ENCODE results near the gene ASTL.

Gene ASTL

DNA sequence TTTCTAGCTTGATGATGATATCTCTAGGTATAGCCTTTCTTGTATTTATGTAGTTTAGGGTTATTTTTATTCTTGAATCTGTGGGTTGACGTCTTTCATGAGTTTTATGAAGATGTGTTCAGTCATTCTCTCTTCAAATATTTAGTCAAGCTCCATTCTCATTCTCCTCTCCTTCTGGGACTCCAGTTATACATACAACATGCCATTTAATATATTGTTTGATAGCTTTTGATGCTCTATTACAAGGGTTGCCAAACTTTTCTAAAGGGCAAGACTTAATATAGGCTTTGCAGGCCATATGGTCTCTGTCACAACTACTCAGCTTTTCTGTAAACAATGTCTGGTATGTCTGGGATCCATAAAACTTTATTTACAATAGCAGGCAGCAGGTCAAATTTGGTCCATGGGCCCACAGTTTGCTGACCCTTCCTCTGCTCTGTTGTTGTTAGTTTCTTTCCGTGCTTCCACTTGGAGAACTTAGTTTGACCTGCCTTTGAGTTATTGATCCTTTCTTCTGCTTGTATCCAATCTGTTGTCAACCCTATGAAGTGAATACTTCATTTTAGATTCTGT is 63.0 kb downstream of the ASTL start:
- no peaks in the 10 kb centered on the region for H3K36me3 ChIP-seq (ENCODE audit: insufficient read depth)
- TF ChIP-seq, protein P1, sequence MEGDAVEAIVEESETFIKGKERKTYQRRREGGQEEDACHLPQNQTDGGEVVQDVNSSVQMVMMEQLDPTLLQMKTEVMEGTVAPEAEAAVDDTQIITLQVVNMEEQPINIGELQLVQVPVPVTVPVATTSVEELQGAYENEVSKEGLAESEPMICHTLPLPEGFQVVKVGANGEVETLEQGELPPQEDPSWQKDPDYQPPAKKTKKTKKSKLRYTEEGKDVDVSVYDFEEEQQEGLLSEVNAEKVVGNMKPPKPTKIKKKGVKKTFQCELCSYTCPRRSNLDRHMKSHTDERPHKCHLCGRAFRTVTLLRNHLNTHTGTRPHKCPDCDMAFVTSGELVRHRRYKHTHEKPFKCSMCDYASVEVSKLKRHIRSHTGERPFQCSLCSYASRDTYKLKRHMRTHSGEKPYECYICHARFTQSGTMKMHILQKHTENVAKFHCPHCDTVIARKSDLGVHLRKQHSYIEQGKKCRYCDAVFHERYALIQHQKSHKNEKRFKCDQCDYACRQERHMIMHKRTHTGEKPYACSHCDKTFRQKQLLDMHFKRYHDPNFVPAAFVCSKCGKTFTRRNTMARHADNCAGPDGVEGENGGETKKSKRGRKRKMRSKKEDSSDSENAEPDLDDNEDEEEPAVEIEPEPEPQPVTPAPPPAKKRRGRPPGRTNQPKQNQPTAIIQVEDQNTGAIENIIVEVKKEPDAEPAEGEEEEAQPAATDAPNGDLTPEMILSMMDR (conservative IDR thresholded peaks at IDR 0.05; ENCODE audit: low read depth, low read length), result no peak
- H4K20me1 ChIP-seq (ENCODE audit: insufficient read depth), result no peaks in the 10 kb centered on the region
- no peak overlapping the region for H3K27ac ChIP-seq
- no peak overlapping the region for H3K4me2 ChIP-seq
- no peaks in the 10 kb centered on the region for H3K4me1 ChIP-seq (ENCODE audit: low read depth, poor library complexity, severe bottlenecking)
- no peak overlapping the region for H3K9ac ChIP-seq
- H3K79me2 ChIP-seq (ENCODE audit: insufficient read depth, low read depth), result no peaks in the 10 kb centered on the region
- H3K27me3 ChIP-seq (ENCODE audit: insufficient read depth, low read depth), result no peaks in the 10 kb centered on the region
- H3K4me3 ChIP-seq (IDR thresholded peaks at IDR 0.05; ENCODE audit: insufficient read depth, low read depth, low read length), result no peak overlapping the region
- no peak overlapping the region for H2AFZ ChIP-seq (ENCODE audit: low read depth)

DNA sequence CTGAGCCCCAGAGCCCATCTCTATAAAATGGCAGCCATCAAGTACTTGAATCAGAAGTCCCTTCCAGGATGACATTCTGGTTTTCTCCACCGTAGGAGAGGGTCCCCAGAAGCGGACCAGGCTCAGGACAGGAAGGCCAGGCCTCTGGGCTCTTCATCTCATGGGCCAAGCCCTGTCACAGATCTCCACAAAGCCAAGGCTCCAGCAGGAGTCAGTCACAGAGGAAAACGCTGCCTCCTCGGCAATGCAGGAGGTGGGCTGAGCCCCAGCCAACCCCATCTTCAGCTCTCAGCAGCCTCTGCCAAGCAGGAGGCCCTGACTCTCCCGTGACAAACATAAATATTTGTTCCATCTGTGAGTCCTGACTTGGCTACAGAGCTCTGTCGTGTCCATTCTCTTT is 64.1 kb downstream of the ASTL start:
- Histone ChIP-seq H3K27me3 (ENCODE audit: insufficient read depth, low read depth) (no peaks in the 10 kb centered on the region), H3K4me3 (IDR thresholded peaks at IDR 0.05; ENCODE audit: insufficient read depth, low read depth, low read length) (no peak overlapping the region), H3K36me3 (ENCODE audit: insufficient read depth) (no peaks in the 10 kb centered on the region), H3K4me1 (ENCODE audit: low read depth, poor library complexity, severe bottlenecking) (no peaks in the 10 kb centered on the region), H3K79me2 (ENCODE audit: insufficient read depth, low read depth) (no peaks in the 10 kb centered on the region), H3K9ac (no peak overlapping the region), H3K4me2 (no peak overlapping the region), H2AFZ (ENCODE audit: low read depth) (no peak overlapping the region), H3K27ac (no peak overlapping the region), H4K20me1 (ENCODE audit: insufficient read depth) (no peaks in the 10 kb centered on the region)
- TF ChIP-seq, protein P1 (conservative IDR thresholded peaks at IDR 0.05; ENCODE audit: low read depth, low read length), result no peak

DNA sequence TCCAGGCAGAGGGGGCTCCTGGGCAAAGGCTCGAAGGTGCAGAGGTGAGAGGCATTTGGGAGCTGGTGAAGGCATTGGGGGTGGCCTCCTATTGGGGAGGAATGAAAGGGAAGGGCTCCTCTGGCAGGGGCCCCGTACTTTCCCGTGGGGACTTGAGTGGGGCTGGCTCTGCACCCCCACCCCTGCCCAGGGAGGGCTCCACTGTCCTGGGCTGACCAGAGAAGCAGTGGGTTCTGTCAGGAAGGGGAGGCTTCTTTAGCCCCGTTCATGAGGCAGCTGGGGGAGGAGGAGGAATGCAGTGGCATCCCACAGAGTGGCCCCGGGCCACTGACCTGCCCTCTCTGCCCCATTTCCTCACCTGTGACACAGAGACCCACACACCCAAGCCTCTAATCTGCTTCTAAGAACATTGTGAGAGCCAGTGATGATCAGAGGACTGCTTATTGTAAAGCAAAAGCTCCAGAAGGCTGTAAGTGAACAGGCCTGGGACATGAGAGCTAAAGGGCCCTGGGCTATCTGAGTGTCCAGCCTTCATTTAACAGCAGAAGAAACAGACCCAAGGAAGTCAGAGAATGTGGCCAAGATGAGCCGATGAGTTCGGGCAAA is 65.0 kb downstream of the ASTL start:
- no peaks in the 10 kb centered on the region for H3K27me3 ChIP-seq (ENCODE audit: insufficient read depth, low read depth)
- no peak overlapping the region for H2AFZ ChIP-seq (ENCODE audit: low read depth)
- no peaks in the 10 kb centered on the region for H3K4me1 ChIP-seq (ENCODE audit: low read depth, poor library complexity, severe bottlenecking)
- TF ChIP-seq, protein P1 (conservative IDR thresholded peaks at IDR 0.05; ENCODE audit: low read depth, low read length), result no peak
- H3K9ac ChIP-seq, result no peak overlapping the region
- H3K79me2 ChIP-seq (ENCODE audit: insufficient read depth, low read depth), result no peaks in the 10 kb centered on the region
- H3K4me3 ChIP-seq (IDR thresholded peaks at IDR 0.05; ENCODE audit: insufficient read depth, low read depth, low read length), result no peak overlapping the region
- no peaks in the 10 kb centered on the region for H3K36me3 ChIP-seq (ENCODE audit: insufficient read depth)
- no peaks in the 10 kb centered on the region for H4K20me1 ChIP-seq (ENCODE audit: insufficient read depth)
- H3K27ac ChIP-seq, result no peak overlapping the region
- H3K4me2 ChIP-seq, result no peak overlapping the region

Measured in KMS-11 (cell line).